Activated CD8-positive, alpha-beta memory T cell treated with anti-CD3 and anti-CD28 coated beads, Interleukin-2, amount 50 U/mL, for 1 hour (primary cell): ENCODE results near the gene COL11A2.

Experiments used
- DNase-seq: peaks from one replicate; pipeline ENCODE4 v3.0.0-alpha.2; 2020; ENCODE audit errors: extremely low read depth

COL11A2 gene

GRCh38 chr6:33206864-33207551 lies 14.7 kb upstream of the COL11A2 start:
- no peak for DNase-seq

DNA sequence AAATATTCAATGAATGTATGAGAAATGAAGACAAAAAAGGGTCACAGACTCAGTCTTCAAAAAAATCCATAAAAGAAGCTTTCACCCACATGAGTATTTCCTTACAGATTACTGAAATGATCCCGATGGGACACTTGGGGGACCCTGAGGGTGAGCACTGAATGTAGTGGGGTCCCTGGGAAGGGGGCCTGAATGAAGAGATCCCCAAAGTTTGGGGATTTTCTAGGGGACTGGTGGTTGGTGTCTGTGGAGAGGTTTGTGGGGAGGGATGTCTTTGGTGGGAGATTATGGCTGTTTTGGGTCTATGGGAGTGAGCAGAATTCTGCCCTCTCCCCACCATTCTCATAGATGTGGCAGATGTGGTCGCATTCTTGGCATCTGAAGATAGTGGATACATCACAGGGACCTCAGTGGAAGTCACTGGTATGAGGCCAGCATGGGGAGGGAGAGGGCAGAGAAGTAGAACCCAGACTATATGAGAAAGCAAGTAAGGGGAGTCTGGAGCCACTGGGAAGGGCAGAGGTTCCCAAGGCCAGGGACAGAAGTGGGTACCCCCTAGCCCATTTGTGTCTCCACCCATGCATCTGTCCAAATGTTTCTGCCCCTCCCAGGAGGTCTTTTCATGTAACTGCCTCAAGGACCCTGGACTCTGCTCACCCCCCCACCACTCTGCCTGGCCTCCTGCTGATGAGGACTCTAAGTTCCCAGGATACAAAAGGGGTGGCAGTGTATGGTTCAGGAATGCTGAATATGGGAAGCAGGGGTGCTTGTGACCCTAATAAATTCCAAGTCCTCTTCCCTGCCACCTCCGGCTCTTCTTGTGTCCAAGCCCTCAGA lies 14.0 kb upstream of the COL11A2 start:
- no peak for DNase-seq

DNA sequence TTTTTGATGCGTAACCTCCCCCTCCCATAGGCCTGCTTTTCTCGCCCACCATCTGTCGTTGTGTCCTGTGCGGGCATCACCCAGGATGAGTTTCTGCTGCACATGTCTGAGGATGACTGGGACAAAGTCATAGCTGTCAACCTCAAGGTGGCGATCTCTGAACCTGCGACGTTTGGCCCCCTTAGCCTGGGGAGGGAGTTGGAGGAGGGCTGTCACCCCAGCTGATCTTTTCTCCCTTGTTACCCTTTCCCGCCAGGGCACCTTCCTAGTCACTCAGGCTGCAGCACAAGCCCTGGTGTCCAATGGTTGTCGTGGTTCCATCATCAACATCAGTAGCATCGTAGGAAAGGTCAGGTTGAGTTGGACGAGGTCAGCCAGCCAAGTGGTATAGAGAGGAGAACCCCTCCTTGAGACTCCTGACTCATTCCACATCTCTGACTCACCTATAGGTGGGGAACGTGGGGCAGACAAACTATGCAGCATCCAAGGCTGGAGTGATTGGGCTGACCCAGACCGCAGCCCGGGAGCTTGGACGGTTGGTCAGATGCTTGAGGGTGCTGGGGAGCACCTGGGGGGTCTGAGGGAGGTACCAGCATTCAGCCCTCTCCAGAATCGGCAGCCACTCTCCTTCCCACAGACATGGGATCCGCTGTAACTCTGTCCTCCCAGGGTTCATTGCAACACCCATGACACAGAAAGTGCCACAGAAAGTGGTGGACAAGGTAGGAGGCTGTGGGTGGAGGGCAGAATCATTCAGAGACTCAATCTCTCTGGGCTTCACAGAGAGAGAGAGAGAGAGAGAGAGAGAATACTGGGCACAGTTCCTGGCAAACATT lies 13.1 kb upstream of the COL11A2 start:
- DNase-seq = no peak

- peak; percentile 78 for DNase-seq
These were observed 12.3 kb upstream of the COL11A2 start, which contains the start of gene HSD17B8 for GRCh38 chr6:33204415-33205190. Gene HSD17B8, plus strand, starts transcription at chr6:33204655. Its CDS starts 14 bp downstream, at chr6:33204669.

- DNase-seq = no peak
These were observed 11.8 kb upstream of the COL11A2 start for GRCh38 chr6:33204165-33204414.

DNA sequence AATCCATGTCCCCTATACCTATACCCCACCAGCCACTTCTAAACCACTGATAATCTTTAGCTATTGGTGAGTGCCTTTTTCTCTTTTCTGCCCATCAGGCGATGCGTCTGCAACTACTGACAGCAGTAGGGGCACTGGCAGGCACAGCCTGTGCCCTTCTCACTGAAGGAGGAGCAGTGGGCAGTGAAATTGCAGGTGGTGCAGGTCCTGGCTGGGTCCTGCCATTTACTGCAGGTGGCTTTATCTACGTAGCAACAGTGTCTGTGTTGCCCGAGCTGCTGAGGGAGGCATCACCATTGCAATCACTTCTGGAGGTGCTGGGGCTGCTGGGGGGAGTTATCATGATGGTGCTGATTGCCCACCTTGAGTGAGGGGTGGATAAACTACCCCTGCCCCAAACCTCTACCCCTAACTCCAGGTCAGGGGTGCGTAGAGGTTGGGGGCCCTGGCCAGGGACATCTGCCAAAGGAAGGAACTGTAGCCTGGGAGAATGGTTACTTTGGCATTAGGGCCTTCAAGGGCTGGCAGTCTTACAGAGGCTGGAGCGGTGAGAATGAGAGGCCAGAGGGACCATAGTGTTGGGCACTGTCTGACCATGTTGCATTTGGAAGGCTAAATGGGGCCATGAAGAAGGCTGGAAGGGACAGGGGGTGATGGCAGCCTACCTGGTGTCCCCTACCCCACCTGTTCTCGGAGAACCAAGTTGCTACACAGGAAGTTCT lies 11.3 kb upstream of the COL11A2 start:
- DNase-seq = no peak

- DNase-seq = no peak
These were observed 10.5 kb upstream of the COL11A2 start for GRCh38 chr6:33202799-33203198.

- DNase-seq = no peak
These were observed 9.7 kb upstream of the COL11A2 start for GRCh38 chr6:33201935-33202334.

DNA sequence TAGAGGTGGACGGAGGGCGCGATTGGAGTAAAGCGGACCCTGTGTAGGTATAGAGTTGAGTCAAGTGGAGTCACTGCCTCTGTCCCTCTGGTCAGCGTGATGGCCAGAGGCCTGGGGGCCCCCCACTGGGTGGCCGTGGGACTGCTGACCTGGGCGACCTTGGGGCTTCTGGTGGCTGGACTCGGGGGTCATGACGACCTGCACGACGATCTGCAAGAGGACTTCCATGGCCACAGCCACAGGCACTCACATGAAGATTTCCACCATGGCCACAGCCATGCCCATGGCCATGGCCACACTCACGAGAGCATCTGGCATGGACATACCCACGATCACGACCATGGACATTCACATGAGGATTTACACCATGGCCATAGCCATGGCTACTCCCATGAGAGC lies 8.9 kb upstream of the COL11A2 start:
- no peak for DNase-seq

GRCh38 chr6:33200219-33201146 lies 8.2 kb upstream of the COL11A2 start, which contains the start of the genes RXRB and SLC39A7:
Gene RXRB, minus strand, starts transcription at chr6:33200665. Its CDS starts 189 bp downstream, at chr6:33200476.
Gene SLC39A7, plus strand, starts transcription at chr6:33200867. Its CDS starts 379 bp downstream, at chr6:33201246.
- peak; percentile 99 for DNase-seq

DNA sequence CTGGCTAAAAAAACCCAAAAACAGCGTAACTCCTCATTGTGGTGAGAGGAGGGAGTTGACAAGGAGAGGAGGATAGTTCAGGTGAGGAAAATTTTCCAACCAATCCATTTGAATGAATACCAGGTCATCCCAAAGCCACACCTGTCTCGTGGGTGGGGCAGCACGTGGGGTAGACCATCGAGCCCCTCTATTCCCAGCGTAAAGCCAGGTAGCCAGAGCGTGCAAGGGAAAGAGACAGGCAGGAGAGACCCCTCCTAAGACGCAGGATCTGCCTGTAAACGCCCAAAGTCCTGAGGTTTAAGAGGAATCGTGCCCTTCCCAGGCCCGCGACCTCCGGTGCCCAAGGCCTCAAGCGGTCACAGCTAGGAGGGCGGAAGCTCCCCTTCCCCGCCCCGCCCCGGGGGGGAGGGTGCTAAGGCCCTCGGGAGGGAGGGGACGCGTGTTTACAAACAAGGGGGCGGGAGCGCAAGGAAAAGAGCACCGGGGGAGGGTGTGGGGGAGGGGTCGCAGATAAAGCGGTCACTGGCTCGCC lies 7.5 kb upstream of the COL11A2 start:
- no peak for DNase-seq

- DNase-seq = no peak
These were observed 6.7 kb upstream of the COL11A2 start for GRCh38 chr6:33198853-33199436.

DNA sequence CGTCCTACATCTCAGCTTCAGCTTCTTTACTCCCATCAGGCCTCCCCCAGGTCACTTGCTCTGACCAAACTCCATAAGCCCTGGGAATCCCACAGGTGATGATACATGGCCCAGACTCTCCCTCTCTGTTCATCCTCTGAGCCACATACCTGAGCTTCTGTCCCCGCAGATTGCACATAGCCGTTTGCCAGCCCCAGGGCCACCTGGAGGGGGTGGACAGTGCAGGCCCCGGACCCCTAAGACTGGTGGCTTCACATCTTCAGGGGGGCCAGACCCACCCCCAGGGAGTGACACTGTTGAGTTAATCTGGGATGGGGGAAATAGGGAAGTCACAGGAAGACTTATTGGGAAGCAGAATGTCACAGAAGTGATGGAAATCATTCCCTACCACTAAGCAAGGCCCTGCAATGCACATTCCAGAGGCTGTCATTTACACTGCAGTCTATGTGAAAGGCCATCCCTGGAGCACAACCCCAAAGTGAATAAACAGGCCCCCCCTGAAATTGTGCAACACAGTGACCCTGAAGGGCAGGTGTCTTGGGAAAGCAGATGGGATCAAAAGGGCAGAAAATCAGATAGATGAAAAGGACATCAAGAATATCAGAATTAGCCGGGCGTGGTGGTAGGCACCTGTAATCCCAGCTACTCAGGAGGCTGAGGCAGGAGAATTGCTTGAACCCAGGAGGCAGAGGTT lies 6.0 kb upstream of the COL11A2 start:
- DNase-seq = no peak

- DNase-seq = no peak
These were observed 5.3 kb upstream of the COL11A2 start for GRCh38 chr6:33197431-33198048.

- no peak for DNase-seq
These were observed 3.3 kb upstream of the COL11A2 start for GRCh38 chr6:33195304-33196165.

GRCh38 chr6:33194431-33194979 lies 2.2 kb upstream of the COL11A2 start:
- no peak for DNase-seq

DNA sequence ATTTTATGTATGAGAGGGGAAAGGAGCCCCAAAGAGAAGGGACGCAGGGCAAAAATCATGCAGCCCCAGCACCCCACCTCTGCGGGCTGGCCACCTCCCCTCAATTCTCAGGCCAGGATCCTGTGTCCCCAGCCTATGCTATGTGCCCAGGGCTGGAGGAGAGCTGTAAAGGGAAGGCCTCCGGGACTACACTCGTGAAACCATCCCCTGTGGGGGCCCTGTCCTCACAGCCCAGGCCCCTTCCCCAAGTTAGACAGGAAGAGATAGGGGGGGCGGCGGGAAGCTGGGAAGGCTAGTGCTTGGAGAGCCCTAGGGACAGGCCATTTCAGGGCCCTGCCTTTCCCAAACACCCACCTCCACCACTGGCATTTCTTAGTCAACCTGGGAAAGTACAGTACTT lies 1.4 kb upstream of the COL11A2 start:
- DNase-seq = no peak
